CD4-positive, alpha-beta T cell (primary cell): ENCODE data around the gene TMEM94. TPM values are rescaled to one million over a fixed set of nuclear protein-coding genes. Genes with fewer than 3 reads are reported as not detected.

Source experiments
- ATAC-seq: fragments of 200-7000 bp; cut with Tn5 transposase; one replicate; pipeline ENCODE4 v1.10.0; 2022; ENCODE audit warnings: mild to moderate bottlenecking; ENCODE audit not compliant: poor library complexity
- CTCF ChIA-PET: fragments of 350-600 bp; sonication (Branson Sonifier 250); formaldehyde crosslinking; loops from one replicate; lab custom pipeline; 2021; ENCODE audit warnings: antibody characterized with exemption, inconsistent platforms; lab: Charles Lee
- POLR2A ChIA-PET: fragments of 350-600 bp; sonication (Branson Sonifier 250); formaldehyde crosslinking; loops from one replicate; lab custom pipeline; 2021; ENCODE audit warnings: antibody characterized with exemption, inconsistent platforms; lab: Charles Lee
- DNase-seq, 14 experiments: peaks; one replicate each; pipeline ENCODE4 v3.0.0-alpha.2; 2013 to 2020; ENCODE audit warnings: mixed read lengths in 2 of 14
- H3K27ac ChIP-seq, 2 donors: one replicate each; pipeline versions ENCODE4 v1.5.1 to v1.7.0; 2013; ENCODE audit warnings: low read length in 2 of 2, low read depth in 1 of 2, mild to moderate bottlenecking in 1 of 2
- H3K27me3 ChIP-seq, 2 experiments: 1 replicate in 1 of 2; 2 replicates in 1 of 2; pipeline versions ENCODE4 v1.6.1 to v1.7.0; 2013; ENCODE audit warnings: low read length in 2 of 2, control low read depth in 1 of 2, mild to moderate bottlenecking in 1 of 2, moderate library complexity in 1 of 2; ENCODE audit not compliant: insufficient read depth in 2 of 2, control insufficient read depth in 1 of 2
- H3K36me3 ChIP-seq: one replicate; pipeline ENCODE4 v1.6.1; 2013; ENCODE audit warnings: low read length, control low read depth; ENCODE audit not compliant: insufficient read depth
- H3K4me1 ChIP-seq: one replicate; pipeline ENCODE4 v1.6.1; 2013; ENCODE audit warnings: low read length, control low read depth; ENCODE audit not compliant: insufficient read depth
- H3K4me3 ChIP-seq: one replicate; pipeline ENCODE4 v1.5.1; 2013; ENCODE audit warnings: mild to moderate bottlenecking, low read length, moderate library complexity
- H3K9me3 ChIP-seq, 2 experiments: 1 replicate in 1 of 2; 2 replicates in 1 of 2; pipeline versions ENCODE4 v1.6.1 to v1.7.0; 2013; ENCODE audit warnings: low read length in 2 of 2, mild to moderate bottlenecking in 2 of 2, control low read depth in 1 of 2, moderate library complexity in 1 of 2; ENCODE audit not compliant: control insufficient read depth in 1 of 2, insufficient read depth in 1 of 2
- H3K27ac Mint-ChIP-seq: one replicate; pipeline ENCODE4 v1.8.0; 2020; ENCODE audit warnings: mixed read lengths
- H3K27me3 Mint-ChIP-seq: one replicate; pipeline ENCODE4 v1.8.0; 2021; ENCODE audit warnings: mixed read lengths
- H3K36me3 Mint-ChIP-seq: one replicate; pipeline ENCODE4 v1.8.0; 2021; ENCODE audit warnings: low read depth, mixed read lengths
- H3K4me1 Mint-ChIP-seq: one replicate; pipeline ENCODE4 v1.8.0; 2021; ENCODE audit warnings: low read depth, mixed read lengths
- H3K4me3 Mint-ChIP-seq: one replicate; pipeline ENCODE4 v1.8.0; 2020; ENCODE audit warnings: mild to moderate bottlenecking, mixed read lengths
- H3K9me3 Mint-ChIP-seq: one replicate; pipeline ENCODE4 v1.8.0; 2020; ENCODE audit warnings: mixed read lengths
- CTCF ChIP-seq: fragments of 200-600 bp; IDR thresholded peaks from one replicate; pipeline ENCODE4 v1.8.0; 2022; ENCODE audit warnings: antibody characterized with exemption, mild to moderate bottlenecking
- intact Hi-C, 2 experiments: fragments of 100-400 bp; cut with DNase I in 1 of 2; cut with micrococcal nuclease in 1 of 2; formaldehyde crosslinking; loops; one replicate each; pipeline versions ENCODE4 v1.15.1 to v1.9.0; 2023 to 2025; cut with DNase I, micrococcal nuclease
- total RNA-seq, 174 experiments: library from RNA in 2 of 174; stranded (reverse) in 2 of 174; gene quantifications; one replicate each; pipeline ENCODE4 v1.2.3 and lab custom pipeline; 2021 to 2026

Gene TMEM94
- total RNA-seq, 2 experiments from 2014 or later, result 52.8 to 57.3 TPM

- Histone ChIP-seq H3K4me1 (peaks cover 26% of the 10 kb centered on the region), H3K9me3 (no peaks in the 10 kb centered on the region), H3K27me3 (no peaks in the 10 kb centered on the region), H3K36me3 (no peaks in the 10 kb centered on the region), H3K27ac (no peak overlapping the region), H3K4me3 (no peak overlapping the region)
- no peak overlapping the region for H3K27ac Mint-ChIP-seq
- POLR2A ChIA-PET, result no interaction called here
- peaks cover 5% of the 10 kb centered on the region for H3K36me3 Mint-ChIP-seq
- ATAC-seq, result no peak
- H3K4me1 Mint-ChIP-seq, result peaks cover 30% of the 10 kb centered on the region
- CTCF ChIA-PET, result interaction anchor here (0.8 to 2.6 kb wide), 2 partner anchors 87 to 261 kb away, joined by 3 to 7 read pairs; no protein-coding TSS in a partner anchor
- no peaks in the 10 kb centered on the region for H3K27me3 Mint-ChIP-seq
- intact Hi-C loops, result loop anchor here in 1 of 2 experiments (5.0 kb wide), 2 partner anchors 353 to 488 kb away; partner anchors contain the start of genes OTOP2 and USH1G
- H3K9me3 Mint-ChIP-seq, result no peaks in the 10 kb centered on the region
- no peak overlapping the region for H3K4me3 Mint-ChIP-seq
- no peak for DNase-seq
- no peak for TF ChIP-seq CTCF
Observed at GRCh38 chr17:75410141-75410540, 46.3 kb upstream of the TMEM94 start.

GRCh38 chr17:75411328-75412067 is 44.9 kb upstream of the TMEM94 start:
- intact Hi-C loops, result loop anchor here (1.0 to 5.0 kb wide), 8 partner anchors 88 to 489 kb away; partner anchors contain the start of genes OTOP2 (in 1 of the 2), SLC25A19 (in 1 of the 2) and USH1G (in 1 of the 2)
- no peaks in the 10 kb centered on the region for H3K27me3 ChIP-seq
- no peak for TF ChIP-seq CTCF
- Mint-ChIP-seq H3K9me3 (no peaks in the 10 kb centered on the region), H3K27ac (no peak overlapping the region), H3K4me1 (peaks cover 21% of the 10 kb centered on the region), H3K27me3 (no peaks in the 10 kb centered on the region), H3K4me3 (no peak overlapping the region), H3K36me3 (no peaks in the 10 kb centered on the region)
- H3K36me3 ChIP-seq, result no peaks in the 10 kb centered on the region
- ChIA-PET CTCF (interaction anchor here (0.7 to 2.7 kb wide), 10 partner anchors 17 to 297 kb away, joined by 3 to 46 read pairs (median 6); partner anchors contain the start of genes GGA3, MRPS7 and SLC25A19), POLR2A (interaction anchor here (1.0 to 2.1 kb wide), 5 partner anchors 18 to 297 kb away, joined by 3 to 12 read pairs (median 7); partner anchors contain the start of gene SLC25A19)
- H3K27ac ChIP-seq, result no peak overlapping the region
- no peaks in the 10 kb centered on the region for H3K9me3 ChIP-seq
- no peak for DNase-seq
- H3K4me1 ChIP-seq, result peaks cover 18% of the 10 kb centered on the region
- ATAC-seq, result no peak
- H3K4me3 ChIP-seq, result no peak overlapping the region

- Mint-ChIP-seq H3K36me3 (no peaks in the 10 kb centered on the region), H3K27me3 (no peaks in the 10 kb centered on the region), H3K9me3 (no peaks in the 10 kb centered on the region), H3K4me1 (peaks cover 16% of the 10 kb centered on the region), H3K27ac (no peak overlapping the region), H3K4me3 (peak overlapping the region; percentile 11)
- peak; percentile 94 for ATAC-seq
- Histone ChIP-seq H3K36me3 (no peaks in the 10 kb centered on the region), H3K4me3 (peak overlapping the region; percentile 11), H3K27me3 (no peaks in the 10 kb centered on the region), H3K4me1 (peaks cover 14% of the 10 kb centered on the region), H3K27ac (no peak overlapping the region), H3K9me3 (no peaks in the 10 kb centered on the region)
- ChIA-PET CTCF (interaction anchor here (0.6 to 2.7 kb wide), 33 partner anchors 9 to 299 kb away, joined by 3 to 46 read pairs (median 4); partner anchors contain the start of genes GGA3, MIF4GD, MRPS7 and NUP85), POLR2A (interaction anchor here (0.7 to 2.1 kb wide), 9 partner anchors 19 to 363 kb away, joined by 3 to 12 read pairs (median 6); partner anchors contain the start of genes GGA3, MIF4GD, MRPS7 and SLC25A19)
- peak; percentile 81 for TF ChIP-seq CTCF
- intact Hi-C loops, result loop anchor here (1.0 to 5.0 kb wide), 8 partner anchors 89 to 490 kb away; partner anchors contain the start of genes OTOP2 (in 1 of the 2), SLC25A19 (in 1 of the 2) and USH1G (in 1 of the 2)
- DNase-seq, result peak; percentile 55 to 89 (median 66)
Observed at GRCh38 chr17:75412455-75413317, 43.7 kb upstream of the TMEM94 start.
